ENCODE data around the gene FAT3. TPM values are rescaled to one million over a fixed set of nuclear protein-coding genes. Genes with fewer than 3 reads are reported as not detected.

Gene FAT3
- total RNA-seq, 2 experiments from 2014 or later, result not detected

GRCh38 chr11:92246630-92247029, 22.0 kb downstream of the FAT3 start:
- no peaks in the 10 kb centered on the region for H3K27me3 Mint-ChIP-seq
- intact Hi-C loops (cut with micrococcal nuclease), result no loop called here
- CTCF ChIA-PET, result no interaction called here
- no peak for ATAC-seq
- no peak for TF ChIP-seq CTCF (IDR thresholded peaks at IDR 0.05)
- no peaks in the 10 kb centered on the region for H3K4me1 Mint-ChIP-seq (ENCODE audit: low read depth)
- no peaks in the 10 kb centered on the region for H3K36me3 Mint-ChIP-seq (ENCODE audit: low read depth)
- no peak overlapping the region for H3K27ac Mint-ChIP-seq
- POLR2A ChIA-PET, result no interaction called here
- DNase-seq, result no peak
- H3K9me3 Mint-ChIP-seq, result peaks cover 1% of the 10 kb centered on the region
- H3K4me3 Mint-ChIP-seq, result no peak overlapping the region

DNA sequence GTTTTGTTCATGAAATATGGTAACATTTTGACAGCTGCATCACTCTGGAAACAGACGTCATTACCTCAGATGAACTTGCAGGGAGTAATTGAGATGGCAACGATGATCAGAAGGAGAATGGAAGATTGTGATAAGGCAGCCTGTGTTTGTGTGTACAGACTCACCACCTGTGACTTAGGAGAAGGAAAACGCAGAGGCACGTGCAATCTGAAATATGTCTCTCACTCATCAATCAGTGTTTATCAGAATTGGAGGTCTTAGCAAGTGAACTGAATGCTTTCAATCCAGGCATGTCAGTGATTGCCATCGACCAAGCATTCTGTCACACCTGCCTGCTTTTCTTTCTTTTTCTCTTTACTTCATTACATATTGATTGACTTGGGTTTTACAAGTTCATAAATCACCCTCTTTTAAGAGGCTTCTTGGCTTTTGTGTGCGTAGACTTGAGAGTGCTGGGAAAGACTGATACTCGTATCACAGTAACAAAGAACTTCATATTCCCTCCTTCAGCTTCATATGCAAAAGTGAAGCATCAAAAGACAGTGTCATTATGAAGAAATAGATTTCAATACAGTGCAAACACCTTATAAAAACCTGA, 24.6 kb downstream of the FAT3 start:
- TF ChIP-seq CTCF (IDR thresholded peaks at IDR 0.05), result no peak
- Mint-ChIP-seq H3K36me3 (ENCODE audit: low read depth) (no peaks in the 10 kb centered on the region), H3K27ac (no peak overlapping the region), H3K27me3 (no peaks in the 10 kb centered on the region), H3K4me3 (no peak overlapping the region), H3K4me1 (ENCODE audit: low read depth) (no peaks in the 10 kb centered on the region), H3K9me3 (peaks cover 1% of the 10 kb centered on the region)
- intact Hi-C loops (cut with micrococcal nuclease), result no loop called here
- POLR2A ChIA-PET, result no interaction called here
- CTCF ChIA-PET, result no interaction called here
- DNase-seq (no peak), ATAC-seq (no peak)

- Mint-ChIP-seq H3K9me3 (no peaks in the 10 kb centered on the region), H3K36me3 (ENCODE audit: low read depth) (no peaks in the 10 kb centered on the region), H3K27ac (no peak overlapping the region), H3K27me3 (no peaks in the 10 kb centered on the region), H3K4me3 (no peak overlapping the region), H3K4me1 (ENCODE audit: low read depth) (no peaks in the 10 kb centered on the region)
- intact Hi-C loops (cut with micrococcal nuclease), result no loop called here
- TF ChIP-seq CTCF (IDR thresholded peaks at IDR 0.05), result no peak
- ATAC-seq (no peak), DNase-seq (no peak)
- CTCF ChIA-PET, result no interaction called here
- POLR2A ChIA-PET, result interaction anchor here (0.5 to 0.7 kb wide), 2 partner anchors 234 to 814 kb away, joined by 3 read pairs; no protein-coding TSS in a partner anchor
Measured at GRCh38 chr11:92251980-92252379, 27.4 kb downstream of the FAT3 start.

GRCh38 chr11:92253421-92253820, 28.8 kb downstream of the FAT3 start:
- no peak for ATAC-seq
- ChIA-PET CTCF (no interaction called here), POLR2A (no interaction called here)
- Mint-ChIP-seq H3K4me3 (no peak overlapping the region), H3K4me1 (ENCODE audit: low read depth) (no peaks in the 10 kb centered on the region), H3K27ac (no peak overlapping the region), H3K36me3 (ENCODE audit: low read depth) (no peaks in the 10 kb centered on the region), H3K27me3 (no peaks in the 10 kb centered on the region), H3K9me3 (no peaks in the 10 kb centered on the region)
- intact Hi-C loops (cut with micrococcal nuclease), result no loop called here
- no peak for DNase-seq
- no peak for TF ChIP-seq CTCF (IDR thresholded peaks at IDR 0.05)

- no peak for TF ChIP-seq CTCF (IDR thresholded peaks at IDR 0.05)
- H3K4me3 Mint-ChIP-seq, result no peak overlapping the region
- ChIA-PET POLR2A (no interaction called here), CTCF (no interaction called here)
- intact Hi-C loops (cut with micrococcal nuclease), result no loop called here
- no peak for DNase-seq
- H3K27ac Mint-ChIP-seq, result no peak overlapping the region
- no peaks in the 10 kb centered on the region for H3K9me3 Mint-ChIP-seq
- ATAC-seq, result no peak
- no peaks in the 10 kb centered on the region for H3K27me3 Mint-ChIP-seq
- H3K36me3 Mint-ChIP-seq (ENCODE audit: low read depth), result no peaks in the 10 kb centered on the region
- no peaks in the 10 kb centered on the region for H3K4me1 Mint-ChIP-seq (ENCODE audit: low read depth)
Measured at GRCh38 chr11:92253945-92254344, 29.3 kb downstream of the FAT3 start.

Measured in activated CD8-positive, alpha-beta T cell treated with anti-CD3 and anti-CD28 coated beads for 36 hours (primary cell).